GM12892 (cell line): Measurements from ENCODE around the gene TNC.

Experiments used
- DNase-seq: peaks from one replicate; pipeline ENCODE4 v3.0.0; 2011; ENCODE audit not compliant: insufficient read length
- FAIRE-seq: peaks from 2 replicates; lab custom pipeline; 2011; peaks lifted over from hg19 to GRCh38; lab: Jason Lieb, UNC
- POLR2A ChIP-seq: IDR thresholded peaks from 2 replicates; pipeline ENCODE4 v1.6.1; 2011; ENCODE audit warnings: low read depth, low read length, control low read depth
- POLR2AphosphoS5 ChIP-seq: IDR thresholded peaks from 2 replicates; pipeline ENCODE4 v1.6.1; 2011; ENCODE audit warnings: low read depth, low read length, control low read depth
- TAF1 ChIP-seq: IDR thresholded peaks from 2 replicates; pipeline ENCODE4 v1.6.1; 2011; ENCODE audit warnings: low read depth, mild to moderate bottlenecking, control low read depth, low read length, borderline replicate concordance

The TNC gene

GRCh38 chr9:115086886-115087285 lies 31.1 kb downstream of the TNC start:
- TF ChIP-seq POLR2AphosphoS5 (no peak), TAF1 (no peak), POLR2A (no peak)
- FAIRE-seq (no peak), DNase-seq (no peak)

- TF ChIP-seq POLR2AphosphoS5 (no peak), POLR2A (no peak), TAF1 (no peak)
- DNase-seq (no peak), FAIRE-seq (no peak)
Measured at GRCh38 chr9:115086461-115086860, 31.5 kb downstream of the TNC start.

DNA sequence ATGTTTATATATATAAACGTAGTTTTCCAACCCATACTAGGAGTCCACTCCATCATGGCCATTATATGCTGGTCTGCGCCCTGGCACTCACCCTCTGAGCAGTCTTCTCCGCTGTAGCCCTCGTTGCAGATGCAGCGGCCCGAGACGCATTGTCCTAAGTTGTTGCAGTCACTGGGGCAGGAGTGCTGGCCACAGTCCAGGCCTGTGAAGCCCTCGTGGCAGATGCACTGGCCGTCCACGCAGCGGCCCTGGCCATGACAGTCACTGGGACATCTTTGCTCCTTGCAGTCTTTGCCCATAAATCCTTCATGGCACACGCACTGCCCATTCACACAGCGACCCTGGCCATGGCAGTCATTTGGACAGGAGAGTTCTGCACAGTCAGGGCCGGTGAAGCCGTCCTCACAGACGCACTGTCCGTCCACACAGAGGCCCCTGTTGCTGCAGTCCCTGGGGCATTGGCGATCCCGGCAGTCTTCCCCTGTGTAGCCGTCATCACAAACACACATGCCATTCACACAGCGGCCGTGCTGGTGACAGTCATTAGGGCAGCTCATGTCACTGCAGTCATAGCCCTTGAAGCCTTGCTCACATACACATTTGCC lies 32.1 kb downstream of the TNC start:
- TF ChIP-seq POLR2A (no peak), TAF1 (no peak), POLR2AphosphoS5 (no peak)
- DNase-seq: no peak
- FAIRE-seq: no peak

GRCh38 chr9:115084709-115085108 lies 33.2 kb downstream of the TNC start:
- DNase-seq (no peak), FAIRE-seq (no peak)
- TF ChIP-seq POLR2A (no peak), TAF1 (no peak), POLR2AphosphoS5 (no peak)

DNA sequence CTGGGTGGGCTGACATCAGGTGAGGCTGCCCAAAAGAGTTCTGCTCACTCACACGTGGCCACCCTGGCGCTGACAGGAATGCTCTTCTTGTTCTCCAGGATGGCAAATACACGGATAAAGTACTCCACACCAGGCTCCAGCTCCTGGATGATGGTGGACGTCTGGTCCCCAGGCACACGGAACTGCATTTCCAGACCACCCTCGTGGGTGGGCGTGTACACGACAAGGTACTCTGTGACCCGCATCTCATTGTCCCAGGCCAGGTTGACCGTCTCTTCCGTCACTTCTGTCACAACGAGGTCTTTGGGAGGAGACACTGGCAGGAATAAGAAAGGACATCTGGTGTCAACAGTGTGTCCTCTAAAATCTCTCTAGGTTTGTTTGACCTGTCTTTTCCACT lies 33.8 kb downstream of the TNC start:
- FAIRE-seq (no peak), DNase-seq (no peak)
- no peak for TF ChIP-seq POLR2AphosphoS5
- TF ChIP-seq POLR2A: no peak
- TF ChIP-seq TAF1: no peak

- TF ChIP-seq POLR2A (no peak), POLR2AphosphoS5 (no peak), TAF1 (no peak)
- FAIRE-seq (no peak), DNase-seq (no peak)
Measured at GRCh38 chr9:115080242-115080641, 37.7 kb downstream of the TNC start.

DNA sequence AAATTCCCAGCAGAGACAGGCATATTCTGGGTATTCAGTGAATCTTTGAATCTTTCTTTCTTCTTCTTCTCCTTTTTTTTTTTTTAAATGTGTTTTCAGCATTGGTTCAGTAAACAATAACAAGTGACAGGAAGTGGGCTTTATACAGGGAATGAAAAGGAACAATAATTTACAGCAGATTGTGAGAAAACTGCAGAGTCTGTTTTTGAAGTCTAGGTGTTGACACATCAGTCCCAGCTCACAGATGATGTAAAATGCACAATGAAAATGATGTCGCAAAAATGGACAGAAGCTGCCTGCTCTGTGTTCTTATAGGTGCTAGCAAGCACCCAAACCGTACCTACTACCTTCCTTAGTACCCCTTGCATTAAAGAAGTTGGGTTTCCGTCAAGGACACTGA lies 38.8 kb downstream of the TNC start:
- TF ChIP-seq POLR2AphosphoS5 (no peak), POLR2A (no peak), TAF1 (no peak)
- FAIRE-seq: no peak
- DNase-seq: no peak

DNA sequence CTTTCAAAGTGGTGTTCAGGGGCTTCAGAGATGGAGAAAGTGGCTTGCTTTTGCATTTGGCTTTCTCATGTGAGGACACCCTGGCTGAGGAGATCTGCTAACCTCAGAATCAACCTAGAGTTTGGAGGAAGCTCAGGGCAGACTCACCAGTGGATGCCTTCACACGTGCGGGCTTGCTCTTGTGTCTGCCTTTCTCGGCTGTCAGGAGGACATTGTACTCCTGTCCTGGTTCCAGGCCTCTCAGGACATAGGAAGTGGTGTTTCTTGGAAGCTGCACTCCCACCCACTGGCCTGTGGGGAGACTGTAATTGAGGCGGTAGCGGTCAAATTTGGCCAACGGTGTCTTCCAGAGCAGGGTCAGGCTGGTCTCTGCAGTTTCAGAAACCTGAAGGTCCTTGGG lies 44.5 kb downstream of the TNC start:
- no peak for TF ChIP-seq POLR2AphosphoS5
- TF ChIP-seq TAF1: no peak
- TF ChIP-seq POLR2A: no peak
- DNase-seq (no peak), FAIRE-seq (no peak)

DNA sequence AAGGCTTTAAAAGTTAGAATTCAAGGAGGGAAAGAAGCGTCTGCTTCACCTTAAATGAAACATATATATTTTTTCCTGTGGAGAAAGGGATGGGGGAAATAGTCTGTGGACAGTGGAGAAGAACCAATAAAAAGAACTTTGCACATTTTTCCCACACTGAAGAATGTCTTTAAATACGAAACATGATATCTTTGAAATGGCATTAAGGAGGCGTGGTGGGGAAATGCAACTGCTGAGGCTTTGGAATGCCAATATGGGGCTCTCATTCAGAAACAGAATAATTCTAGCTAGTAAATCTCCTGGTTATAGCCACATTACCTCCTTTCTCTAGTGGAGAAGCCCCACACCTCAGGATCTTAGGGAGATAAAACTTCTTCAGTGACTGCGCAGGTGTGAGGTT lies 46.8 kb downstream of the TNC start:
- FAIRE-seq: no peak
- no peak for TF ChIP-seq POLR2A
- no peak for TF ChIP-seq POLR2AphosphoS5
- no peak for TF ChIP-seq TAF1
- DNase-seq: no peak

- TF ChIP-seq POLR2AphosphoS5 (no peak), POLR2A (no peak), TAF1 (no peak)
Measured at GRCh38 chr9:115069771-115070170, 48.2 kb downstream of the TNC start.

GRCh38 chr9:115069302-115069701 lies 48.7 kb downstream of the TNC start:
- DNase-seq: no peak
- no peak for FAIRE-seq
- TF ChIP-seq TAF1 (no peak), POLR2AphosphoS5 (no peak), POLR2A (no peak)

More at GRCh38 chr9:115069771-115070170, 48.2 kb downstream of the TNC start:
- no peak for FAIRE-seq
- DNase-seq: no peak

DNA sequence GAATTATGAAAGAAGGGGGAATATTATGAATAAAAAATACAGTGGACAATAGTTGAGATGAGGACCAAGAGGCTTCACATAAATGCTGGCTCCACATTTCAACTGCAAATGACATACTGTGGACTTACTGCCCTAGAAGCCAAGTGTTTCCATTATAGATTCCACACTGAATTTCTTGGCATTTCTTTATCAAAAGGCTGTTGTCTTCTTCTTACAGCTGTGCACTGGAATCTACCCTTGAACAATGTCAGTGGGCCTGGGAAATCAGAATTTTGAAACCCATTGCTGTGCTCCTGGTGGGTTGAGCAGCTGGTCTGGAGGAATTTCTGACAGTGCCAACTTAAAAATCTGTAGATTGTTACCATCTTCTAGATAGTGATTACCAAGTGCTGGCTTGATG lies 49.9 kb downstream of the TNC start:
- TF ChIP-seq TAF1: no peak
- no peak for TF ChIP-seq POLR2A
- TF ChIP-seq POLR2AphosphoS5: no peak
- FAIRE-seq: no peak

More for the DNA sequence above, 49.9 kb downstream of the TNC start:
- no peak for DNase-seq
